Ramos (cell line): Measurements from ENCODE around the gene USP47.

Experiments used
- in situ Hi-C: fragments of 300-500 bp; cut with MboI; formaldehyde crosslinking; loops from one replicate; pipeline ENCODE4 v1.14.3; 2022; ENCODE audit warnings: low sequenced_read_pairs; ENCODE audit not compliant: unreplicated experiment

Gene USP47

GRCh38 chr11:11963067-11963466, 121.3 kb downstream of the USP47 start:
- in situ Hi-C loops, result no loop called here

GRCh38 chr11:11963842-11964773, 122.3 kb downstream of the USP47 start:
- in situ Hi-C loops, result no loop called here

GRCh38 chr11:11964774-11965150, 123.0 kb downstream of the USP47 start:
- in situ Hi-C loops, result no loop called here

- in situ Hi-C loops, result no loop called here
These were observed 123.4 kb downstream of the USP47 start for GRCh38 chr11:11965192-11965591.

- in situ Hi-C loops, result no loop called here
These were observed 124.0 kb downstream of the USP47 start for GRCh38 chr11:11965656-11966353.

- in situ Hi-C loops, result no loop called here
These were observed 124.6 kb downstream of the USP47 start for GRCh38 chr11:11966354-11966741.

GRCh38 chr11:11966826-11967668, 125.3 kb downstream of the USP47 start:
- in situ Hi-C loops, result no loop called here

GRCh38 chr11:11967669-11968510, 126.1 kb downstream of the USP47 start:
- in situ Hi-C loops, result no loop called here

GRCh38 chr11:11968511-11969280, 126.9 kb downstream of the USP47 start:
- in situ Hi-C loops, result no loop called here

GRCh38 chr11:11969380-11970215, 127.8 kb downstream of the USP47 start:
- in situ Hi-C loops, result no loop called here

GRCh38 chr11:11970556-11970955, 128.8 kb downstream of the USP47 start:
- in situ Hi-C loops, result no loop called here

- in situ Hi-C loops, result no loop called here
These were observed 130.3 kb downstream of the USP47 start for GRCh38 chr11:11971906-11972547.

GRCh38 chr11:11972730-11973341, 131.1 kb downstream of the USP47 start:
- in situ Hi-C loops, result no loop called here

- in situ Hi-C loops, result no loop called here
These were observed 131.6 kb downstream of the USP47 start for GRCh38 chr11:11973361-11973800.

- in situ Hi-C loops, result no loop called here
These were observed 132.1 kb downstream of the USP47 start for GRCh38 chr11:11973866-11974265.

GRCh38 chr11:11975201-11976092, 133.7 kb downstream of the USP47 start:
- in situ Hi-C loops, result no loop called here
